Measurements from ENCODE around the gene TEC.

DNA sequence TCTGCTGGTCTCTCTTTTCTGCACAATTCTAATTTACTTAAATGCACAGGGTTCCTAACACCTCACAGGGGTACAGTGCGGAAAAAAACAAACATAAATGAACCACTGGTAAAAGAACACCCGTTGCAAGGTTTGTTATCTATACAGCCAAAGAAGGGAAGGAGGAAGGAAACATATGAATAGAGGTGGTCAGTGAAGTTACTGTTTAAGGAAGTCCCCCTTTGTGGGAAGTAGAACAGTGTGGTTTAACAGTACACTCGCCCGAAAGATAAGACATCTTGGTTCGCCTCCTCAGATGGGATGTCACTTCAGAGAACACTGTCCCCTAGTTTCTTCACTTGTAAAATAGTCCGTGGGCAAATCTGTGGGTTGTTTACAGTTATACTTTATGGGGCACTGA is 57.5 kb downstream of the TEC start:
- TF ChIP-seq, protein P1, sequence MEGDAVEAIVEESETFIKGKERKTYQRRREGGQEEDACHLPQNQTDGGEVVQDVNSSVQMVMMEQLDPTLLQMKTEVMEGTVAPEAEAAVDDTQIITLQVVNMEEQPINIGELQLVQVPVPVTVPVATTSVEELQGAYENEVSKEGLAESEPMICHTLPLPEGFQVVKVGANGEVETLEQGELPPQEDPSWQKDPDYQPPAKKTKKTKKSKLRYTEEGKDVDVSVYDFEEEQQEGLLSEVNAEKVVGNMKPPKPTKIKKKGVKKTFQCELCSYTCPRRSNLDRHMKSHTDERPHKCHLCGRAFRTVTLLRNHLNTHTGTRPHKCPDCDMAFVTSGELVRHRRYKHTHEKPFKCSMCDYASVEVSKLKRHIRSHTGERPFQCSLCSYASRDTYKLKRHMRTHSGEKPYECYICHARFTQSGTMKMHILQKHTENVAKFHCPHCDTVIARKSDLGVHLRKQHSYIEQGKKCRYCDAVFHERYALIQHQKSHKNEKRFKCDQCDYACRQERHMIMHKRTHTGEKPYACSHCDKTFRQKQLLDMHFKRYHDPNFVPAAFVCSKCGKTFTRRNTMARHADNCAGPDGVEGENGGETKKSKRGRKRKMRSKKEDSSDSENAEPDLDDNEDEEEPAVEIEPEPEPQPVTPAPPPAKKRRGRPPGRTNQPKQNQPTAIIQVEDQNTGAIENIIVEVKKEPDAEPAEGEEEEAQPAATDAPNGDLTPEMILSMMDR (IDR thresholded peaks at IDR 0.05 in 4 of 5, conservative IDR thresholded peaks at IDR 0.05 in 1 of 5) = no peak
- TF ChIP-seq POLR2A (IDR thresholded peaks at IDR 0.05) = no peak

Data from gastrocnemius medialis (tissue), 4 donors.